GM19099 (cell line): ENCODE data around the gene HGS.

Source experiments
- POLR2A ChIP-seq: IDR thresholded peaks from 3 replicates; pipeline ENCODE4 v1.6.1; 2011; ENCODE audit warnings: low read depth; ENCODE audit not compliant: insufficient read length; ENCODE audit errors: extremely low read depth

The HGS gene

GRCh38 chr17:81734405-81735263, 50.8 kb downstream of the HGS start:
- TF ChIP-seq POLR2A, result no peak

- no peak for TF ChIP-seq POLR2A
Measured at GRCh38 chr17:81735264-81736102, 51.7 kb downstream of the HGS start.

GRCh38 chr17:81737947-81738800, 54.4 kb downstream of the HGS start:
- no peak for TF ChIP-seq POLR2A

GRCh38 chr17:81738801-81739393, 55.1 kb downstream of the HGS start:
- TF ChIP-seq POLR2A, result no peak

GRCh38 chr17:81740395-81740961, 56.7 kb downstream of the HGS start:
- no peak for TF ChIP-seq POLR2A

GRCh38 chr17:81741049-81741593, 57.3 kb downstream of the HGS start:
- TF ChIP-seq POLR2A, result no peak

- TF ChIP-seq POLR2A, result no peak
Measured at GRCh38 chr17:81741594-81742452, 58.0 kb downstream of the HGS start.
